GM23338 (cell line): Measurements from ENCODE around the gene ZFR2. TPM values are rescaled to one million over a fixed set of nuclear protein-coding genes. Genes with fewer than 3 reads are reported as not detected.

ENCODE experiments used
- ATAC-seq: fragments of 200-7000 bp; cut with Tn5 transposase; 3 replicates; pipeline ENCODE4 v1.9.1; 2020
- DNase-seq: peaks from one replicate; pipeline ENCODE4 v3.0.0-alpha.2; 2015; ENCODE audit warnings: low spot score
- H2AFZ ChIP-seq: fragments of 200-600 bp; sonication (generic); 2 replicates; pipeline ENCODE4 v1.8.0; 2016; ENCODE audit warnings: antibody characterized with exemption, mild to moderate bottlenecking, moderate library complexity
- H3F3A ChIP-seq: fragments of 200-600 bp; sonication (generic); replicated peaks from 2 replicates; pipeline ENCODE4 v1.8.0; 2017; ENCODE audit warnings: antibody characterized with exemption, mixed run types, low read depth
- H3K27ac ChIP-seq: fragments of 200-600 bp; sonication (generic); 2 replicates; pipeline ENCODE4 v1.6.1; 2016; ENCODE audit warnings: low read depth
- H3K27me3 ChIP-seq: fragments of 200-600 bp; sonication (generic); 2 replicates; pipeline ENCODE4 v1.8.0; 2016; ENCODE audit warnings: mild to moderate bottlenecking, mixed run types, moderate library complexity; ENCODE audit not compliant: insufficient read depth
- H3K36me3 ChIP-seq: fragments of 200-600 bp; sonication (generic); 2 replicates; pipeline ENCODE4 v1.8.0; 2016; ENCODE audit warnings: mild to moderate bottlenecking; ENCODE audit not compliant: insufficient read depth
- H3K4me1 ChIP-seq: fragments of 200-600 bp; sonication (generic); 2 replicates; pipeline ENCODE4 v1.8.0; 2016; ENCODE audit warnings: mild to moderate bottlenecking, moderate library complexity; ENCODE audit not compliant: insufficient read depth
- H3K4me2 ChIP-seq: fragments of 200-600 bp; sonication (generic); 2 replicates; pipeline ENCODE4 v1.7.1; 2017; ENCODE audit warnings: mixed run types
- H3K4me3 ChIP-seq: fragments of 200-600 bp; sonication (generic); 2 replicates; pipeline ENCODE4 v1.6.1; 2016; ENCODE audit warnings: mixed run types
- H3K79me2 ChIP-seq: fragments of 200-600 bp; sonication (generic); replicated peaks from 2 replicates; pipeline ENCODE4 v1.8.0; 2017; ENCODE audit warnings: mild to moderate bottlenecking; ENCODE audit not compliant: insufficient read depth
- H3K9me2 ChIP-seq: fragments of 200-600 bp; sonication (generic); 2 replicates; pipeline ENCODE4 v1.8.0; 2017; ENCODE audit not compliant: insufficient read depth
- H4K20me1 ChIP-seq: fragments of 200-600 bp; sonication (generic); replicated peaks from 2 replicates; pipeline ENCODE4 v1.8.0; 2017; ENCODE audit warnings: mild to moderate bottlenecking; ENCODE audit not compliant: insufficient read depth
- H3K27ac Mint-ChIP-seq: 2 replicates; pipeline ENCODE4 v1.8.0; 2020; ENCODE audit warnings: inconsistent platforms, mild to moderate bottlenecking, moderate library complexity, mixed read lengths
- H3K27me3 Mint-ChIP-seq: 3 replicates; pipeline ENCODE4 v1.8.0; 2022; ENCODE audit warnings: low read depth, mild to moderate bottlenecking, moderate library complexity, mixed read lengths, inconsistent platforms; ENCODE audit not compliant: insufficient read depth, poor library complexity
- H3K36me3 Mint-ChIP-seq: 3 replicates; pipeline ENCODE4 v1.8.0; 2021; ENCODE audit warnings: low read depth, mild to moderate bottlenecking, inconsistent platforms, moderate library complexity, mixed read lengths
- H3K4me1 Mint-ChIP-seq: 3 replicates; pipeline ENCODE4 v1.8.0; 2020; ENCODE audit warnings: mild to moderate bottlenecking, inconsistent platforms, mixed read lengths
- H3K4me3 Mint-ChIP-seq: 3 replicates; pipeline ENCODE4 v1.8.0; 2021; ENCODE audit warnings: moderate library complexity, mild to moderate bottlenecking, inconsistent platforms, mixed read lengths
- H3K9me3 Mint-ChIP-seq: 3 replicates; pipeline ENCODE4 v1.8.0; 2020; ENCODE audit warnings: moderate library complexity, mild to moderate bottlenecking, inconsistent platforms, mixed read lengths
- CREB1 ChIP-seq: fragments of 250-450 bp; sonication (Bioruptor Pico); IDR thresholded peaks from 2 replicates; pipeline ENCODE4 v1.5.0; 2020; ENCODE audit warnings: low read depth, mild to moderate bottlenecking, moderate library complexity
- ETS1 ChIP-seq: IDR thresholded peaks from 2 replicates; pipeline ENCODE4 v1.6.1; 2016; ENCODE audit warnings: antibody characterized with exemption
- EZH2 ChIP-seq: fragments of 200-600 bp; sonication (generic); IDR thresholded peaks from one replicate; pipeline ENCODE4 v1.8.0; 2017; ENCODE audit warnings: antibody characterized with exemption, mild to moderate bottlenecking, low read depth; ENCODE audit not compliant: unreplicated experiment
- EZH2phosphoT487 ChIP-seq: fragments of 200-600 bp; sonication (generic); IDR thresholded peaks from one replicate; pipeline ENCODE4 v1.8.1; 2018; ENCODE audit warnings: antibody characterized with exemption; ENCODE audit not compliant: unreplicated experiment
- JUNB ChIP-seq: IDR thresholded peaks from one replicate; pipeline ENCODE4 v1.6.1; 2016; ENCODE audit warnings: antibody characterized with exemption; ENCODE audit not compliant: unreplicated experiment
- NANOG ChIP-seq: IDR thresholded peaks from 2 replicates; pipeline ENCODE4 v1.6.1; 2016; ENCODE audit warnings: antibody characterized with exemption, borderline replicate concordance
- POLR2AphosphoS5 ChIP-seq: IDR thresholded peaks from 2 replicates; pipeline ENCODE4 v1.6.1; 2016; ENCODE audit warnings: antibody characterized with exemption, low read depth
- REST ChIP-seq: IDR thresholded peaks from one replicate; pipeline ENCODE4 v1.6.1; 2018; ENCODE audit warnings: antibody characterized with exemption; ENCODE audit not compliant: unreplicated experiment
- STAT1 ChIP-seq: IDR thresholded peaks from one replicate; pipeline ENCODE4 v1.6.1; 2016; ENCODE audit warnings: antibody characterized with exemption; ENCODE audit not compliant: unreplicated experiment
- ZNF114 ChIP-seq: fragments of 250-450 bp; sonication (Bioruptor Pico); IDR thresholded peaks from 2 replicates; pipeline ENCODE4 v1.5.0; 2020; ENCODE audit warnings: mild to moderate bottlenecking, moderate library complexity
- ZNF331 ChIP-seq: fragments of 250-450 bp; sonication (Bioruptor Pico); IDR thresholded peaks from 2 replicates; pipeline ENCODE4 v1.5.0; 2020; ENCODE audit warnings: low read depth, mild to moderate bottlenecking, moderate library complexity
- ZNF462 ChIP-seq: fragments of 250-450 bp; sonication (Bioruptor Pico); IDR thresholded peaks from 2 replicates; pipeline ENCODE4 v1.5.0; 2020; ENCODE audit warnings: mild to moderate bottlenecking, moderate library complexity
- polyA plus RNA-seq: library from polyadenylated mRNA; unstranded; fragments of >200 nt; fragmentation: Nextera tagmentation; extraction: Ambion mirVana; gene quantifications from 2 replicates; pipeline ENCODE4 v1.2.1, GENCODE V29; 2016
- total RNA-seq: library from RNA; depleted of rRNA; stranded (reverse); fragments of >200 nt; shearing (Covaris generic); gene quantifications from 2 replicates; pipeline ENCODE4 v1.2.3, GENCODE V29; 2014
- TF ChIP-seq, protein P1 (sequence below), 2 experiments: fragments of 200-600 bp in 1 of 2; sonication (generic) in 1 of 2; conservative IDR thresholded peaks; 2 replicates each; pipeline versions ENCODE4 v1.5.1 to v1.6.1; 2016 to 2017; ENCODE audit warnings: antibody characterized with exemption in 2 of 2, low read depth in 2 of 2, mild to moderate bottlenecking in 2 of 2, moderate library complexity in 1 of 2

Gene ZFR2
- total and polyA plus RNA-seq, 2 experiments from 2014 or later = 15.8 to 31.3 TPM

- Histone ChIP-seq H3K4me3 (no peak overlapping the region), H3K36me3 (no peaks in the 10 kb centered on the region), H3K27me3 (no peaks in the 10 kb centered on the region), H2AFZ (no peak overlapping the region), H3K4me1 (no peaks in the 10 kb centered on the region), H3K27ac (no peak overlapping the region), H3K79me2 (no peaks in the 10 kb centered on the region), H4K20me1 (no peaks in the 10 kb centered on the region), H3K9me2 (no peaks in the 10 kb centered on the region), H3F3A (0 out of 2 replicates have a peak, but pooled peaks cover 2% of the 10 kb centered on the region), H3K4me2 (no peak overlapping the region)
- Mint-ChIP-seq H3K27me3 (peaks cover 13% of the 10 kb centered on the region), H3K36me3 (peaks cover 4% of the 10 kb centered on the region; the same call in 2 of the 3 replicates), H3K4me3 (no peak overlapping the region), H3K9me3 (no peaks in the 10 kb centered on the region; the same call in none of the 3 replicates), H3K4me1 (no peaks in the 10 kb centered on the region; the same call in 2 of the 3 replicates), H3K27ac (no peak overlapping the region)
- TF ChIP-seq ZNF462 (no peak), STAT1 (no peak), EZH2phosphoT487 (no peak), ZNF331 (CRISPR knock-in tag) (no peak), JUNB (no peak), REST (no peak), ETS1 (no peak), ZNF114 (CRISPR knock-in tag) (no peak), EZH2 (no peak), POLR2AphosphoS5 (no peak), CREB1 (CRISPR knock-in tag) (no peak), NANOG (no peak)
- TF ChIP-seq, protein P1, sequence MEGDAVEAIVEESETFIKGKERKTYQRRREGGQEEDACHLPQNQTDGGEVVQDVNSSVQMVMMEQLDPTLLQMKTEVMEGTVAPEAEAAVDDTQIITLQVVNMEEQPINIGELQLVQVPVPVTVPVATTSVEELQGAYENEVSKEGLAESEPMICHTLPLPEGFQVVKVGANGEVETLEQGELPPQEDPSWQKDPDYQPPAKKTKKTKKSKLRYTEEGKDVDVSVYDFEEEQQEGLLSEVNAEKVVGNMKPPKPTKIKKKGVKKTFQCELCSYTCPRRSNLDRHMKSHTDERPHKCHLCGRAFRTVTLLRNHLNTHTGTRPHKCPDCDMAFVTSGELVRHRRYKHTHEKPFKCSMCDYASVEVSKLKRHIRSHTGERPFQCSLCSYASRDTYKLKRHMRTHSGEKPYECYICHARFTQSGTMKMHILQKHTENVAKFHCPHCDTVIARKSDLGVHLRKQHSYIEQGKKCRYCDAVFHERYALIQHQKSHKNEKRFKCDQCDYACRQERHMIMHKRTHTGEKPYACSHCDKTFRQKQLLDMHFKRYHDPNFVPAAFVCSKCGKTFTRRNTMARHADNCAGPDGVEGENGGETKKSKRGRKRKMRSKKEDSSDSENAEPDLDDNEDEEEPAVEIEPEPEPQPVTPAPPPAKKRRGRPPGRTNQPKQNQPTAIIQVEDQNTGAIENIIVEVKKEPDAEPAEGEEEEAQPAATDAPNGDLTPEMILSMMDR (conservative IDR thresholded peaks at IDR 0.05; ENCODE audit: low read depth in 2 of 2) = no peak
- ATAC-seq (no peak), DNase-seq (no peak)
These were observed 54.2 kb downstream of the ZFR2 start for GRCh38 chr19:3814648-3815047.
